ENCODE results near the gene CDC73.

The CDC73 gene

GRCh38 chr1:193104907-193105820, 16.7 kb upstream of the CDC73 start, which contains the start of gene GLRX2:
Gene GLRX2 (minus strand): TSS chr1:193105414. CDS start chr1:193105382, 32 bp downstream.
- DNase-seq (ENCODE audit: extremely low spot score) = peak; percentile 96
- ChIA-PET POLR2A (interaction anchor here (0.6 to 2.1 kb wide), 6 partner anchors 17 to 107 kb away, joined by 3 to 15 read pairs (median 4); partner anchors contain the start of genes RO60 and UCHL5), CTCF (interaction anchor here (0.7 to 2.9 kb wide), 9 partner anchors 9 to 298 kb away, joined by 3 to 10 read pairs (median 4); partner anchors contain the start of genes RO60 and UCHL5)
- TF ChIP-seq CTCF (IDR thresholded peaks at IDR 0.05; ENCODE audit: control extremely low read depth, extremely low read depth, low read depth, missing control alignments) = no peak

- ChIA-PET POLR2A (interaction anchor here (0.6 to 2.1 kb wide), 6 partner anchors 17 to 108 kb away, joined by 3 to 15 read pairs (median 4); partner anchors contain the start of genes RO60 and UCHL5), CTCF (interaction anchor here (1.3 to 2.9 kb wide), 5 partner anchors 11 to 299 kb away, joined by 3 to 10 read pairs (median 5); partner anchors contain the start of genes RO60 and UCHL5)
- TF ChIP-seq CTCF (IDR thresholded peaks at IDR 0.05; ENCODE audit: control extremely low read depth, extremely low read depth, low read depth, missing control alignments) = no peak
- DNase-seq (ENCODE audit: extremely low spot score) = peak; percentile 19
Measured at GRCh38 chr1:193105821-193106177, 16.0 kb upstream of the CDC73 start.

- no peak for DNase-seq (ENCODE audit: extremely low spot score)
- ChIA-PET CTCF (interaction anchor here (1.2 to 2.1 kb wide), 3 partner anchors 10 to 301 kb away, joined by 3 to 8 read pairs (median 7); no protein-coding TSS in a partner anchor), POLR2A (no interaction called here)
- no peak for TF ChIP-seq CTCF (IDR thresholded peaks at IDR 0.05; ENCODE audit: control extremely low read depth, extremely low read depth, low read depth, missing control alignments)
Measured at GRCh38 chr1:193108471-193108870, 13.4 kb upstream of the CDC73 start.

- ChIA-PET CTCF (interaction anchor here (1.1 to 2.0 kb wide), 3 partner anchors 10 to 302 kb away, joined by 3 to 6 read pairs (median 3); no protein-coding TSS in a partner anchor), POLR2A (interaction anchor here (0.6 kb wide), 1 partner anchor 301 kb away, joined by 7 read pairs; no protein-coding TSS in a partner anchor)
- no peak for TF ChIP-seq CTCF (IDR thresholded peaks at IDR 0.05; ENCODE audit: control extremely low read depth, extremely low read depth, low read depth, missing control alignments)
- DNase-seq (ENCODE audit: extremely low spot score) = no peak
Measured at GRCh38 chr1:193109619-193110018, 12.2 kb upstream of the CDC73 start.

- ChIA-PET POLR2A (no interaction called here), CTCF (interaction anchor here (1.1 to 2.0 kb wide), 3 partner anchors 10 to 303 kb away, joined by 3 to 6 read pairs (median 3); no protein-coding TSS in a partner anchor)
- DNase-seq (ENCODE audit: extremely low spot score) = no peak
- TF ChIP-seq CTCF (IDR thresholded peaks at IDR 0.05; ENCODE audit: control extremely low read depth, extremely low read depth, low read depth, missing control alignments) = no peak
Measured at GRCh38 chr1:193110246-193110645, 11.6 kb upstream of the CDC73 start.

GRCh38 chr1:193110864-193111263, 11.0 kb upstream of the CDC73 start:
- ChIA-PET POLR2A (no interaction called here), CTCF (interaction anchor here (1.4 to 2.0 kb wide), 2 partner anchors 9 to 304 kb away, joined by 3 to 6 read pairs; no protein-coding TSS in a partner anchor)
- DNase-seq (ENCODE audit: extremely low spot score) = no peak
- no peak for TF ChIP-seq CTCF (IDR thresholded peaks at IDR 0.05; ENCODE audit: control extremely low read depth, extremely low read depth, low read depth, missing control alignments)

Measured in GM10248 (cell line).